Heart left ventricle (tissue), 13 donors: ENCODE measurements around the gene PIK3R6.

Experiments
- CTCF ChIP-seq, 12 donors: fragments of 200-600 bp; sonication (generic) in 4 of 12; IDR thresholded peaks; one replicate each; pipeline versions ENCODE4 v1.5.0 to v1.8.0; 2018 to 2022; ENCODE audit warnings: antibody characterized with exemption in 12 of 12, mild to moderate bottlenecking in 5 of 12
- POLR2A ChIP-seq, 2 donors: fragments of 450-650 bp; IDR thresholded peaks; one replicate each; pipeline ENCODE4 v1.6.1; 2017; ENCODE audit warnings: antibody characterized with exemption in 2 of 2, mild to moderate bottlenecking in 2 of 2, moderate library complexity in 2 of 2
- donor health status: ischemic (EF 13 %, LVEDD 7.1; RV severe dilation, severe dysfunction).
- donor health status: DM: no; HTN: yes; CAD: no.
- donor health status: DM: no; HTN: no; CAD: no.
- donor health status: ischemic (EF 25% LVEDD 6.9; RV normal size, moderate dysfunction).
- donor health status: ischemic (EF 25% LVEDD 5.7; RV mildly dilated, moderate dysfunction).
- donor health status: ischemic (EF 35%, LVEDD 5.7; RV mildly dilated, moderate dysfunction).
- donor health status: nonischemic (EF 11% LVEDD 7.7; RV severe dilation, severe dysfunction).
- donor health status: DM: yes; HTN: yes; CAD: no.
- donor health status: PGD.
- donor health status: ischemic (EF 29% LVEDD 5.4; RV normal size, mild dysfunction).
- donor health status: nonischemic (EF 23%, LVEDD 6.1; RV moderate dilation, normal function).

- no peak for TF ChIP-seq CTCF (IDR thresholded peaks at IDR 0.05)
- TF ChIP-seq POLR2A (IDR thresholded peaks at IDR 0.05), result no peak
Measured at GRCh38 chr17:8800656-8801055, 66.8 kb downstream of the PIK3R6 start.
